ENCODE measurements around the gene DENND1B. TPM values are rescaled to one million over a fixed set of nuclear protein-coding genes. Genes with fewer than 3 reads are reported as not detected.

The DENND1B gene
- total RNA-seq, 1 experiment from 2014 or later: 1.9 TPM

DNA sequence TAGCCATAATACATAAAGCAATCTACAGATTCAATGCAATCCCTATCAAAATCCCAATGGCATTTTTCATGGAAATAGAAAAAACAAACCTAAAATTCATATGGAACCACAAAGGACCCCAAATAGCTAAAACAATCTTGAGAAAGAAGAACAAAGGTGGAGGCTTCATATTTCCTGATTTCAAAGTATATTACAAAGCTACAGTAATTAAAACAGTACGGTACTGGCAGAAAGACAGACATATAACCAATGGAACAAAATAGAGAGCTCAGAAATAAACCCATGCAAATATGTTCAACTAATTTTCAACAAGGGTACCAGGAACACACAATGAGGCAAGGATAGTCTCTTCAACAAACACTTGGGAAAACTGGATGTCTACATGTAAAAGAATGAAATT is 87.0 kb downstream of the DENND1B start:
- Histone ChIP-seq H3K9me3 (ENCODE audit: low read depth, low read length, poor library complexity, severe bottlenecking) (peaks cover 9% of the 10 kb centered on the region), H3K4me3 (ENCODE audit: low read depth, low read length, poor library complexity, severe bottlenecking) (no peak overlapping the region), H3K36me3 (ENCODE audit: insufficient read depth, low read length, poor library complexity, severe bottlenecking) (no peaks in the 10 kb centered on the region), H3K27me3 (replicated peaks; ENCODE audit: insufficient read depth, low read depth, low read length, poor library complexity) (no peaks in the 10 kb centered on the region), H3K27ac (ENCODE audit: low read depth, low read length, poor library complexity, severe bottlenecking) (no peak overlapping the region), H3K4me1 (ENCODE audit: insufficient read depth, low read length, poor library complexity, severe bottlenecking) (no peaks in the 10 kb centered on the region)
- no TSS peak for BruUV-seq (replicated peaks)
- CTCF ChIA-PET: no interaction called here
- TF ChIP-seq, protein P1, sequence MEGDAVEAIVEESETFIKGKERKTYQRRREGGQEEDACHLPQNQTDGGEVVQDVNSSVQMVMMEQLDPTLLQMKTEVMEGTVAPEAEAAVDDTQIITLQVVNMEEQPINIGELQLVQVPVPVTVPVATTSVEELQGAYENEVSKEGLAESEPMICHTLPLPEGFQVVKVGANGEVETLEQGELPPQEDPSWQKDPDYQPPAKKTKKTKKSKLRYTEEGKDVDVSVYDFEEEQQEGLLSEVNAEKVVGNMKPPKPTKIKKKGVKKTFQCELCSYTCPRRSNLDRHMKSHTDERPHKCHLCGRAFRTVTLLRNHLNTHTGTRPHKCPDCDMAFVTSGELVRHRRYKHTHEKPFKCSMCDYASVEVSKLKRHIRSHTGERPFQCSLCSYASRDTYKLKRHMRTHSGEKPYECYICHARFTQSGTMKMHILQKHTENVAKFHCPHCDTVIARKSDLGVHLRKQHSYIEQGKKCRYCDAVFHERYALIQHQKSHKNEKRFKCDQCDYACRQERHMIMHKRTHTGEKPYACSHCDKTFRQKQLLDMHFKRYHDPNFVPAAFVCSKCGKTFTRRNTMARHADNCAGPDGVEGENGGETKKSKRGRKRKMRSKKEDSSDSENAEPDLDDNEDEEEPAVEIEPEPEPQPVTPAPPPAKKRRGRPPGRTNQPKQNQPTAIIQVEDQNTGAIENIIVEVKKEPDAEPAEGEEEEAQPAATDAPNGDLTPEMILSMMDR (conservative IDR thresholded peaks at IDR 0.05; ENCODE audit: low read depth, low read length): no peak
- TF ChIP-seq EZH2 (IDR thresholded peaks at IDR 0.05; ENCODE audit: borderline replicate concordance, low read depth, low read length, poor library complexity, severe bottlenecking): no peak
- POLR2A ChIA-PET (ENCODE audit: low non-redundant PET): no interaction called here
- intact Hi-C loops (cut with micrococcal nuclease; ENCODE audit: unreplicated experiment): no loop called here
- no peak for DNase-seq (ENCODE audit: low spot score)

DNA sequence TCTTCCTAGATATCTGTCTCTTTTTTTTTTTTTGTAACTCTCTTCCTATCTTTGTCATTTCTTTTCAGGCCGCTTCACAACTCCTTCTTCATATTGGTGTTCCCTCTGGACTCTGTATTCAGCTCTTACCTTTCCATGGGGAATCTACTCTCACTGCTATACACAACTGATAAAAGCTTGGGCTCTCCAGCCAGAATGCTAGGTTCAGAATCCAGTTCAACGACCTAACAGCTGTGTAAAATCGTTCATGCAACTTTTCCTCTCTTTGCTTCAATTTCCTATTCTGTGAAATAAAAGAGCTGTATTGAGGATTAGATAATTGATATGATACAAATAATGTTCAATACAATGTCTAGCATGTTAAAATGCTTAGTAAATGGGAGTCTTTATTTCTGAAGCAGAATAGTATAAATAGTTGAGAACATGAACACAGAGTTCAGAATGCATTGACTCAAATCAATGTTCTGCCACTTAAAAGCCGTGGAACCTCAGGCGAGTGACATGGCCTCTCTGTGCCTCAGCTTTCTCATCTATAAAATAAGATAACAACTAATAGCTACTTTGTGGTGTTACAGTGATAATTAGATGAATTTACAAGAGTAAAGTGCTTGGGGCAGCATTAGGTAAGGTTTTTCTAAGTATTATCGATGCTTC is 88.5 kb downstream of the DENND1B start:
- BruUV-seq (replicated peaks): no TSS peak
- DNase-seq (ENCODE audit: low spot score): no peak
- intact Hi-C loops (cut with micrococcal nuclease; ENCODE audit: unreplicated experiment): no loop called here
- Histone ChIP-seq H3K4me3 (ENCODE audit: low read depth, low read length, poor library complexity, severe bottlenecking) (no peak overlapping the region), H3K36me3 (ENCODE audit: insufficient read depth, low read length, poor library complexity, severe bottlenecking) (no peaks in the 10 kb centered on the region), H3K27me3 (replicated peaks; ENCODE audit: insufficient read depth, low read depth, low read length, poor library complexity) (no peaks in the 10 kb centered on the region), H3K27ac (ENCODE audit: low read depth, low read length, poor library complexity, severe bottlenecking) (no peak overlapping the region), H3K9me3 (ENCODE audit: low read depth, low read length, poor library complexity, severe bottlenecking) (peaks cover 9% of the 10 kb centered on the region), H3K4me1 (ENCODE audit: insufficient read depth, low read length, poor library complexity, severe bottlenecking) (no peaks in the 10 kb centered on the region)
- no peak for TF ChIP-seq EZH2 (IDR thresholded peaks at IDR 0.05; ENCODE audit: borderline replicate concordance, low read depth, low read length, poor library complexity, severe bottlenecking)
- TF ChIP-seq, protein P1 (conservative IDR thresholded peaks at IDR 0.05; ENCODE audit: low read depth, low read length): no peak
- POLR2A ChIA-PET (ENCODE audit: low non-redundant PET): no interaction called here
- CTCF ChIA-PET: no interaction called here

GRCh38 chr1:197686231-197686630 is 89.0 kb downstream of the DENND1B start:
- Histone ChIP-seq H3K9me3 (ENCODE audit: low read depth, low read length, poor library complexity, severe bottlenecking) (peaks cover 9% of the 10 kb centered on the region), H3K4me3 (ENCODE audit: low read depth, low read length, poor library complexity, severe bottlenecking) (no peak overlapping the region), H3K27ac (ENCODE audit: low read depth, low read length, poor library complexity, severe bottlenecking) (no peak overlapping the region), H3K27me3 (replicated peaks; ENCODE audit: insufficient read depth, low read depth, low read length, poor library complexity) (no peaks in the 10 kb centered on the region), H3K4me1 (ENCODE audit: insufficient read depth, low read length, poor library complexity, severe bottlenecking) (no peaks in the 10 kb centered on the region), H3K36me3 (ENCODE audit: insufficient read depth, low read length, poor library complexity, severe bottlenecking) (no peaks in the 10 kb centered on the region)
- CTCF ChIA-PET: no interaction called here
- intact Hi-C loops (cut with micrococcal nuclease; ENCODE audit: unreplicated experiment): no loop called here
- TF ChIP-seq, protein P1 (conservative IDR thresholded peaks at IDR 0.05; ENCODE audit: low read depth, low read length): no peak
- no peak for TF ChIP-seq EZH2 (IDR thresholded peaks at IDR 0.05; ENCODE audit: borderline replicate concordance, low read depth, low read length, poor library complexity, severe bottlenecking)
- BruUV-seq (replicated peaks): no TSS peak
- no peak for DNase-seq (ENCODE audit: low spot score)
- POLR2A ChIA-PET (ENCODE audit: low non-redundant PET): no interaction called here
